Bronchial epithelial cell (primary cell): ENCODE results near the gene PXDN. TPM values are rescaled to one million over a fixed set of nuclear protein-coding genes. Genes with fewer than 3 reads are reported as not detected.
A peak's percentile ranks its signal among the peaks of the same experiment; 100 is the strongest.
"Not testable (repeated sequence)": the region's sequence is repeated elsewhere in the genome, so short reads cannot be mapped to it uniquely, and the experiment has no call there.

Experiments
- DNase-seq: peaks from one replicate; pipeline ENCODE4 v3.0.0-alpha.2; 2010; ENCODE audit warnings: low read depth
- FAIRE-seq: peaks from 2 replicates; lab custom pipeline; 2011; peaks lifted over from hg19 to GRCh38; lab: Jason Lieb, UNC
- H3K27me3 ChIP-seq: 2 replicates; pipeline ENCODE4 v1.5.1; 2011; ENCODE audit warnings: low read length; ENCODE audit not compliant: control insufficient read depth, insufficient read depth
- H3K36me3 ChIP-seq: 2 replicates; pipeline ENCODE4 v1.5.1; 2011; ENCODE audit warnings: low read length; ENCODE audit not compliant: control insufficient read depth, insufficient read depth
- H3K4me3 ChIP-seq: 2 replicates; pipeline ENCODE4 v1.5.1; 2011; ENCODE audit warnings: mild to moderate bottlenecking, low read depth, low read length, control low read depth
- CTCF ChIP-seq: IDR thresholded peaks from 2 replicates; pipeline ENCODE4 v1.5.1; 2011; ENCODE audit warnings: mild to moderate bottlenecking, moderate library complexity, low read length, control low read depth, inconsistent platforms; ENCODE audit not compliant: insufficient read depth, severe bottlenecking
- total RNA-seq: library from RNA; depleted of rRNA; stranded (reverse); fragments of >200 nt; gene quantifications from 2 replicates; pipeline ENCODE4 v1.2.1, GENCODE V29; 2014

Gene PXDN
- total RNA-seq, 1 donor from 2014 or later: 34.0 TPM

GRCh38 chr2:1707771-1708418 lies 36.4 kb downstream of the PXDN start:
- Histone ChIP-seq H3K27me3 (no peaks in the 10 kb centered on the region), H3K4me3 (no peak overlapping the region), H3K36me3 (no peaks in the 10 kb centered on the region)
- DNase-seq: peak; percentile 95
- FAIRE-seq: peak; percentile 97
- no peak for TF ChIP-seq CTCF

- not testable (repeated sequence) for H3K4me3 ChIP-seq, H3K36me3 ChIP-seq, H3K27me3 ChIP-seq, DNase-seq
- peak; percentile 28 for FAIRE-seq
Observed at GRCh38 chr2:1706089-1706841, 38.0 kb downstream of the PXDN start.

GRCh38 chr2:1705557-1706076 lies 38.7 kb downstream of the PXDN start:
- DNase-seq (no peak), FAIRE-seq (no peak)
- TF ChIP-seq CTCF: no peak
- Histone ChIP-seq H3K36me3 (no peaks in the 10 kb centered on the region), H3K27me3 (no peaks in the 10 kb centered on the region), H3K4me3 (no peak overlapping the region)

- Histone ChIP-seq H3K27me3 (no peaks in the 10 kb centered on the region), H3K36me3 (no peaks in the 10 kb centered on the region), H3K4me3 (no peak overlapping the region)
- no peak for TF ChIP-seq CTCF
- peak; percentile 77 for DNase-seq
- no peak for FAIRE-seq
Observed at GRCh38 chr2:1704631-1705556, 39.4 kb downstream of the PXDN start.

GRCh38 chr2:1702186-1702565 lies 42.1 kb downstream of the PXDN start:
- DNase-seq (no peak), FAIRE-seq (no peak)
- no peaks in the 10 kb centered on the region for H3K36me3 ChIP-seq
- no peak for TF ChIP-seq CTCF
- H3K27me3 ChIP-seq: no peaks in the 10 kb centered on the region
- no peak overlapping the region for H3K4me3 ChIP-seq
